Fibroblast of peridontal ligament (primary cell): Measurements from ENCODE around the gene HSPA12B.
"Not testable (repeated sequence)": the region's sequence is repeated elsewhere in the genome, so short reads cannot be mapped to it uniquely, and the experiment has no call there.

Source experiments
- DNase-seq: peaks from one replicate; pipeline ENCODE4 v3.0.0-alpha.2; 2010; ENCODE audit errors: extremely low read depth

HSPA12B gene

DNA sequence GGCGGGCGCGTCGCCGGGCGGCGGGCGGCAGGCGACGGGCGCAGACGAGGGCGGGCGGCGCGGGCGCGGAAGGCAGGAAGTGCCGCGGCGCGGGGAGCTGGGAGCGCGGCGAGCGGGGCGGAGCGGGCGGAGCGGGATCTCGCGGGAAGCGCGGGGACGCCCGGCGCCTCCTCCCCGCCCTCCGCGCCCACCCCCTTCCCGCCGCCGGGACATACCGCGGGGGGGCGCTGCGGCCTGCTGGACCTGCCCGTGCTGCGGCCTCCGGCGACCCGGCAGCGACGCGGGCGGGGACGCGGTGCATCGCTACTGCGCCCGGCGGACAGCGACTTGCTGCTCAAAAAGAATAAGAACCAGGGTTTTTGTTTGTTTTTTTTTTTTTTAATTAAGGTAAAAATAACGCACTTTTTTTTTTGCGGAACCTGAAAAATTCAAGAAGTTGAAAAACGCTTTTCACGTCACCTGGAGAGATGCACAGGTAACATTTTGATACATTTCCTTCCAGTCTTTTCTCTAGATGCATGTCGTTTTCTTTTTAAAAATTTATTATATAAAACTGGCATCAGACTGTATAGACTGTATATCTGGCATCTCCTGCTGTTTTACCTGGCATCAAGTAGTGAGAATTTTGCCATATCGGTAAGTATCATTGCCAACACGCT is 54.3 kb downstream of the HSPA12B start, which contains the start of gene CENPB:
CENPB (minus strand) TSS at position 76 of the 659 bp plus-strand sequence. CDS start 257 bp downstream, outside the sequence.
- peak; percentile 71 for DNase-seq

DNA sequence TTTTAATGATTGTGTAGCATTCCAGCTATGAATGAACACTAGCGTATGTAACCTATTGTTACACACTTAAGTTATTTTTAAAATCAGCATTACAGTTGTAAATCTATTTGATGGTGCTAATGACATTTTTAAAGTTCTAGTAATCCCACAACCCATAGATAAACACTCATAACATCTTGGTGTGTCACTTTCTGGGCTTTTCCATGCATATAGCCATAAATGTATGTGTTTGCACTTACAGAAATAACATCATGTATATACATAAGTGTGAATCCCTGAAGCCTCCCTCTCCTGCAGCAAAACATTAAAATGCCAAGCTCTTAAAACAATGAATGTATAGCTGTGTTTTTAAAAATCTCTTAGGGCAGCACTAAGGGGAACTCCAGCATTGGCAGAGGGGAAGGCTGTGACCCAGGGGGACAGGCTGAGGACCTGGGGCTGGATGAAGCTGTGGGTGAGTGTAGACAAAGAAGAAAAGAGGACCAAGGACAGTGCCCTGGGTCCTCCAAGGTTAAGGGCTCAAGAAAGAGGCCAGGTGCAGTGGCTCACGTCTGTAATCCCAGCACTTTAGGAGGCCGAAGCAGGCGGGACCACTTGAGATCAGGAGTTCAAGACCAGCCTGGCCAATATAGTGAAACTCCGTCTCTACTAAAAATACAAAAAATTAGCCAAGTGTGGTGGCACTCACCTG is 55.0 kb downstream of the HSPA12B start:
- DNase-seq: no peak

GRCh38 chr20:3788685-3789155 is 56.2 kb downstream of the HSPA12B start:
- no peak for DNase-seq

GRCh38 chr20:3789201-3789600 is 56.7 kb downstream of the HSPA12B start:
- not testable (repeated sequence) for DNase-seq

- DNase-seq: not testable (repeated sequence)
Observed at GRCh38 chr20:3794168-3794567, 61.7 kb downstream of the HSPA12B start.

GRCh38 chr20:3794701-3795420 is 62.4 kb downstream of the HSPA12B start:
- no peak for DNase-seq

GRCh38 chr20:3795511-3796468 is 63.3 kb downstream of the HSPA12B start, which contains the start of gene CDC25B:
TSS of gene CDC25B (plus strand) at chr20:3796310. CDS start at chr20:3796532, 222 bp downstream.
- peak; percentile 92 for DNase-seq

DNA sequence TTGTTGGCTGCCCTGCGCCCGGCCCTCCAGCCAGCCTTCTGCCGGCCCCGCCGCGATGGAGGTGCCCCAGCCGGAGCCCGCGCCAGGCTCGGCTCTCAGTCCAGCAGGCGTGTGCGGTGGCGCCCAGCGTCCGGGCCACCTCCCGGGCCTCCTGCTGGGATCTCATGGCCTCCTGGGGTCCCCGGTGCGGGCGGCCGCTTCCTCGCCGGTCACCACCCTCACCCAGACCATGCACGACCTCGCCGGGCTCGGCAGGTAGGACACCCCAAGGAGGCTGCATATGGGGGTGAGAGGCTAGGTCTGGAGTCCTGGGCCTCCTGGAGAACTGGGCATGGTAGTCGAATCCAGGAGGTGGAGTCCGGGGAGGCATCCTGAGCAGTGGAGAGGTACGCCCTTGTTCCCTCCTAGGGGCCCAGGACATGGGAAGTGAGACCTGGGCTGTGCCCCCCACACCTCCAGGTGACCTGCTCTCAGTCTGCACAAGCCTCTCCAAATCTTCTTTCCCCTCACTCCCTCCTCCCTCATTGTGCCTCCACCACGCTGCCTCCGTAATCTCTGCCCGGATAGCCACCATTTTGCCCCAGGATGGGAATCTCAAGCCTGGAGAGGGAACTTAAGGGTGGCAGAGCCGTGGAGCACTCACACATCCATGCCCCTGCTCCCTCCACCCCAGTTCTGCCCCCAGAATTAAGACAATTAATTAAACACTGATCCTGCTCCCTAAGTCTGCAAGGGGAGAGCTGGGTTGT is 64.2 kb downstream of the HSPA12B start:
- DNase-seq: no peak

- DNase-seq: no peak
Observed at GRCh38 chr20:3797226-3797545, 64.7 kb downstream of the HSPA12B start.

DNA sequence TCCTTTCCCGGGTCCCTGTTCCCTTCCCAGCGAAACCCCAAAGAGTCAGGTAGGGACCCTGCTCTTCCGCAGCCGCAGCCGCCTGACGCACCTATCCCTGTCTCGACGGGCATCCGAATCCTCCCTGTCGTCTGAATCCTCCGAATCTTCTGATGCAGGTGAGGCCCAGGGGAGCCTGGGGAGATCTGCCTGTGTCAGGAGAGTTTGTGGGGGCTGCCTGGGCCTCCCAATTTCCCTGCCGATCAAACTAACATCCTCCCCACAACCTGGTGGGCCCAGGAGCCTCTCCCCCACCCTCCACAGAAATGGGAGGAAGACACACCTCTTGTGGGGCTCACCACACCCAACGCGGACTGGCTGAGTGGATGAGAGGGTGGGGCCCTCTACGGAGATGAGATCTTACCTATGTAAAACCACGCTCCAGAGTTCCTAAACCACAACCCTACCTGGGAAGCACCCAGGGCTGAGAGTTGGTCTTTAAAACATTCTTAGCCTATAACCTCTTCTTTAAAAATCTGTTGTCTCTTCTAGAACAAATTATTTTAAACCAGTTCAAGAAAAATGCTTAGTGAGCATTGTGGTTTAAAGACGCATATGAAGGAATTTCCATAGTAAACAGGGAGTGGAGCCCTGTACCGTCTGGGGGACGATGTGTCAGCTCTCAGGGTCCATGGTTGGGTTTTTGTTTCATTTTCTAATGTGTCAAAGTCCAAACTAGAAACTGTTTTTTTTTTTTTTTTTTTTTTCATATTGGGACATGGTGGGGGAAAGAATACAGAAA is 65.3 kb downstream of the HSPA12B start:
- DNase-seq: peak; percentile 46

GRCh38 chr20:3798373-3798768 is 65.9 kb downstream of the HSPA12B start:
- DNase-seq: no peak

DNA sequence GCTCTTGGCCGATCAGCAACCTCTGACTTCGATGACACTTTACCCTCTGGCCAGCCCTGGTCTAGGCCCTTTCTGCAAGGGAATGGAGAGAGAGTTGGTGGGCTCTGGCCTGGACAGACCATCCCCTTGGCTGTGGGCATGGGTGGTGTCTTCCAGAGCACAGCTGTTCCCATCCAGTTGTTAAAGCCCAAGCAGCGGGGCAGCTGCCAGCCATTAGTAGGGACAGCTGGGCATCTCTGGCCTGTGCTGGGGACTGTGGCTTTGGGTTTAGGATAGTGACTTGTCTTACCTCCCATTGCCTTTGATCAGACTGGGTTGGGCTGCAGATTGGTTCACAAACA is 66.4 kb downstream of the HSPA12B start:
- DNase-seq: no peak

GRCh38 chr20:3800256-3800877 is 67.9 kb downstream of the HSPA12B start:
- DNase-seq: no peak

GRCh38 chr20:3800878-3801260 is 68.4 kb downstream of the HSPA12B start:
- DNase-seq: no peak

DNA sequence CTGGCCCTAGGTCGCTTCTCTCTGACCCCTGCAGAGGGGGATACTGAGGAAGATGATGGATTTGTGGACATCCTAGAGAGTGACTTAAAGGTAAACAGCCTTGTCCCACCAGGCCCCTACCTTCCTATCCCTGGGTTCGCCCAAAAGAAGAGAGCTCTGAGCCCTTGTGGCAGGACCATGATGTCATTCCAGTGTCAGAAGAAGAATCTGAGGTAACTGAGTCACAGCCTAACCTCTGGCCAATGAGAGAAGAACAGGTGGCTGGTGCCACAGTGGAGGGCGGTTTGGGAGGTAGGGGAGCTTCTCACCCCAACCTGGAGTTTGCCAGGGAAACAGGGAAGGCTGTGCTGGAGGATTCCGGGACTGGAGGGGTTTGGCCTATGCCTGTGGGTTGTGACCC is 68.8 kb downstream of the HSPA12B start:
- DNase-seq: no peak

DNA sequence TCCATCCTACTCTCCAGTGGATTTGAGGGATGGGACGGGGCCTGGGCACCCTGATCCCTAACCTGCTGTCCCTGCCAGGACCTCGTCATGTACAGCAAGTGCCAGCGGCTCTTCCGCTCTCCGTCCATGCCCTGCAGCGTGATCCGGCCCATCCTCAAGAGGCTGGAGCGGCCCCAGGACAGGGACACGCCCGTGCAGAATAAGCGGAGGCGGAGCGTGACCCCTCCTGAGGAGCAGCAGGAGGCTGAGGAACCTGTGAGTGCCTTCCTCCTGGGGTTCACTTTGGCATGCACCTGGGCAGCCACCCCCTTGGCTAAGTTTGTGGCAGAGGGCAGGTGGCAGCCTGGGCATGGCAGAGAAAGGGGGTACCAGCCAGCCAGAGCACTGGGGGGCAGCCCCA is 69.4 kb downstream of the HSPA12B start:
- no peak for DNase-seq
